ENCODE measurements around the gene LMCD1.

LMCD1 gene

DNA sequence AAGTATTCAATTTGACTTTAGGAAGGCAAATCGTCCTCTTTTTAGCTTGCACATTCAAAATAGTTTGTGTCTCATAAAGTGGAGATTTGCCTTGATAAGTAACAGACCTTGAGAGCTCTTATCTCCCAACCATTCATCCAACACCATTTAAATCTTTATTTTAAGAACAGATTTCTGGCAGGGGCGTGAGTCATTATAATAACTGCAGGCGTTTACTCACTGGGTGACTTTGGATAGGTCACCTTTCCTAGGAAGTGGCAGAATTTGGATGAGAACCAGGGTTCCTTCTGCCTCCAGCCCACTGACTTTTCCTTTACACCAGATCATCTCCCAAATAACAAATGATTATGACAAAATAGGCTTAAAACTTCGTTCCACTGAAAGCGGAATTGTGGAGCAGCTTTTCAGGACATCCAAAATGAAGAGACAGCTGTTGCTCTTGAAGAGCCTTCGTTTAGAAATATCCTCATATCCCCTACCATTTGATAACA lies 5.0 kb downstream of the LMCD1 start:
- no peak for DNase-seq

DNA sequence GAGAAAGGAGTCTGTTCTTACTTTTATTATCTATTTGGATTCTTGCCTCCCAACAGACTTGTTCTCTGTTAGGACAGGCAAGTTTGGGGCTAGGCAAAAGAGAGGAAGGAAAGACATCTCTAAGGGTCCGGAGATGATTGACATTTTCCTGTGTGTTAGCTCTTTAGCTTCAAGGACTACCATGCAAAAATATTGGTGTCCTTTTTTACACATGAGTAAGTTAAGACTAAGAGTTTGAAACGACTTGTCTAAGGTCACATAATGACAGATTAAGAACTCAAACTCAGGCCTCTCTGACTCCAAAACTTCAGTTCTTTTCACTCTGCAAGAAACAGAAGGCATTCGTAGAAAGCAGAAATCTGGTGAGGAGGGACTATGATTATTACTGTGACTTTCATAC lies 5.9 kb downstream of the LMCD1 start:
- no peak for DNase-seq

DNA sequence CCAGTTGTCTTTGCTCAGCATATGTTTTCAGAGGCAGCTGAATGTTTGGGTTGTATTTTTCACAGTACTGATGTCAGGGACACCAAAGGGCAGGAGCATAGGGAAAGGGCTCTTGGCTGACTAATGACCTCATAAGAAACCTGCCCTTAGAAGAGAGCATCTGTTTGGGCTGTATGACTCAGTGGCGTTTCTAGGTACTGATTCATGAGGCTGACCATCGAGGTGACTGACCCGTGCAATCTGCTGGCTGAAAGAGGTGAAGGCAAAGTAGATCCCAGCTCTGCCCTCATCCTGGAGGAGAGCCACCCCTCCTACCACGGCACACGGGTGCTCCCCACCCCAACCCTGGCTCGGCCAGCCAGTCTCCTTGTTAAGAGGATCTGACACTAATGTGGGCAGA lies 8.3 kb downstream of the LMCD1 start:
- no peak for DNase-seq

DNA sequence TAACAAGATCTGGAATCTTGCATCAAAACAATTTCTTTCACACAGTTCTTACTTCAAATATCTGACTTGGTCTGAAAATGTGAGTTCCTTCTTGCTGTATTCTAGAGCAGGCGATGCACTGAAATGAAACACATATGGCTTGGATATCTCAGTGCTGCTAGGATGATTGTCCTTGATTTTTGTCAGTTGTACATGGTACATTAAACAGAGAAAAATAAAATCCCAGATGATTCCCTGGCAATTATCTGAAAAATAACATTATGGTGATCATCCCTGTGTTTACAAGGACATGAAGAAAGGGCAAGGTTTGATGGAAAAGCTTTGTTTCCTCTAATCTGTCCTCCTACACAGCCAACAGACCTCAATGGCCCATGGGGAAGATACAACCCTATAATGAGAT lies 10.6 kb downstream of the LMCD1 start:
- no peak for DNase-seq

DNA sequence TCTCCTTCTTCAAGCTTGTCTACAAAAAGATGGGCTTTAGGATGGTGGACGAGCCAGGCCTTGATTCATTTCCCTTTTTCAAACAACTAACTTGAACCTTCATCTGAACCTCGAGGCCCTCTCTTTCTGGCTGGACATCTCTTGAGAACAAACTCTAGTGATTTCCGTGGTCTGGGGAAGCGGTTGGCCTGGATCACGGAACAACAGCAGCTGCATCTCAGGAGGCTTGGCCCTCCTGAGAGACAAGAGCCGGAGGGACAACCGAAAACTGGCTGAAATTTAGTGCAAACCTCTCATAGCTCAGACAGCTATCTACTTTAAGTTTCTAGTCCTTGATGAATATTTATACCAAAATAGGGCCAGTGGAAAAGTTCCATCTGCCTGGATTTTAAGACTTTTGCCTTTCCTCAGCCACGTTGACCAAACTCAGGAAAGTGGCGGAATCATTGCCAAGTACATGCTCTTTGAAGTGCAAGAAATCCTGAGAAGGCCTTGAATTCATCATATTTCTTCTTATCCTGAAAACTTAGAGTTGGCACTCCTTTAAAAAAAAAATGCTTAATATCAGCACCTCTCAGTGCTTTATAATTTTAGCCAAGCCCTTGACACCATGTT lies 14.5 kb downstream of the LMCD1 start:
- DNase-seq, result no peak

DNA sequence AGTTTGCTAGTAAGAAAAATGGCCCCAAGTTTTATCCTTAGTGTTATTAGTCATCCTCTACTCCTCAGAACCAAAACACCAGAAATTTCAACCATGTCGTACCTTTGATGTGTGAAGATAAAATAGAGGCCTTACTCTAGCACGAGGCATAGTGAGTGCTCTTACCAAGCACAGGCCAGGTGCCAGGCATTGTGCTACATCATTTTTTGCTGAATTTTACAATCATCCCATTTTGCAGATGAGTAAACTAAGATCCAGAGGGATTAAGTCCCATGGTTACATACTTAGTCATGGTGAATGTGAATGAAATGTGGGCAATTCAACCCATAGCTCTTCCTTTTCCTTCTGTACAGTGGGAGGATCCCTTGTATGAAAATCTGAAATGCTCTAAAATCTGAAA lies 15.2 kb downstream of the LMCD1 start:
- DNase-seq, result no peak

DNA sequence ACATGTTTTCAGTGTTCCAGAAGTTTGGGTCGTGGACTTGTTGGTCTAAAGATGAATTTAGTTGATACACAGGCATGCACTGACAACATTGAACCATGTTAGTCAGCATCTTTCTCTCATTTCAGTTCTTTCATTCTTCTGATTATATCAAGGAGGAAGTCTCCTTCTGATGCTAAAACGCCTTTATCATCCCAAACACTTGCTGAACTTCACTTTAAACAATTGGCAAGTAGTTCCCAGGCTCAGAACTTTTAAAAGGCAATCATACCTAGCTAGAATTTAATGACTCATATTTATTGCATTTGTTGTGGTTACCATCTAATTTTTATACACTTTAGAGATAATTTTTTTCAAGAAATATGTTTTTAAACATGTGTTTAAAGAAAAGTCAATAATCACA lies 15.9 kb downstream of the LMCD1 start:
- DNase-seq, result no peak

DNA sequence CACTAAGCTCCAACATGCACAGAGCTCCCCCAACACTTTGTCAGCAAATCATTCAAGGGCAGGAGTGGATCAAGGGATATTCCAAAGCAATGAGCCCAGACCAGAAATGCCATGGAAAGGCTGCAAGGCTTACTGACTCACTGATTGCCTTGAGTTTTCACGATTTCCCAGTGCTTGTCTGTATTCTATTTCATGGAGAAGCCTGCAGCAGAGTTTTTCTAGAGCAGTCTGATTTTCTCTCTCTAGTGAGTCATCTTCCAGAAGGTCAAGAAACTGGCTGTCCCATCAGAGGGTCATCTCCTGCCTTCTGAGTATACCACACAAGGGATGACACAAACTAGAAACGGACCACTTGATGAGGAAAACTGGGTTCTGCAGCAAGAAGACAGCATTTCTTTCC lies 16.5 kb downstream of the LMCD1 start:
- DNase-seq, result no peak

DNA sequence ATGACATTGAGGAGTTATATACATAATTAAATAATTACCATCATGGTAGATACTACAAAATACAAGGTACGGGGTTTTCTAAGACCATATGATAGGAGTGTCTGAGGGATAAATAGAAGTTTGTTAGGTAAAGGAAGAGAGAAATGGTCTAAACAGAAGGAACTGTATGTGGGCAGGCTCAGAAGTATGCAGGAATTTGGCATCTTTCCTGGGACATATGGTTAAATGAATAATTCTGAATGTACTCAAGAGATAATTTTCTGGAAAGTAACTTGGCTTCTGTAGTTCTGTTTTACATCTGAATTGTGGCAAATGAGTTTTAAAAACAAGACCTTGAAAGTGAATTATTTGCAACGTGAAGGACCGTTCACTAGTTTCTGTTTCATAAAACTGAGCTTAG lies 17.5 kb downstream of the LMCD1 start:
- no peak for DNase-seq

DNA sequence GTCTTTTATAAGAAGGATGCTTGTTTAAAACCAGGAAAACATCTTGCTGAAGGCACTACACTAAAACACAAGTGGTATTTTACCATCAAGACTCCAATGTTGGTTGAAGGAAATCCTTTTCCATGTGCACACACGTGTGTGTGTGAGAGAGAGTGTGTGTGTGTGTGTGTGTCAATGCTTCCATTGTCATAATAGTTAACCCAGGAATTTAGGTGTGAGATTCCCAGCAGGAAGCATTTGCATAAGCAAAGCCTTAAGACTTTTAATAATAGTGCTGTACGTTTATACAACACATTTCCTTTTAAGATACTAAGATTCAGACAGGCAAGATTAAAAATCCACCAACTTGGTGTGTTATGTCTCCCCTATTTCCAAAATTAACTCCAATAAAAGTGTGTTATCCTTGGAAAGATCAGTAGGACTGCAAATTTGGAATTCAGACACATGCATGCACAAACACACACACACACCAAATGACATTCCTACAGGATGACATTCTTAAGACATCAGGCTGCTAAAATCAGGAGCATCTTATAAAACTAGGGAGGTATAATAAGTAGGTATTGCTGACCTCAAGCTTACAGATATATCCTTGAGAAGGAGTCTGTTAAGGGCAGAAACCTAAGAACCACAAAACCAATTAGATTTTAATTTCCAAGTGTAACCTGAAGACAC lies 18.3 kb downstream of the LMCD1 start:
- DNase-seq, result no peak

DNA sequence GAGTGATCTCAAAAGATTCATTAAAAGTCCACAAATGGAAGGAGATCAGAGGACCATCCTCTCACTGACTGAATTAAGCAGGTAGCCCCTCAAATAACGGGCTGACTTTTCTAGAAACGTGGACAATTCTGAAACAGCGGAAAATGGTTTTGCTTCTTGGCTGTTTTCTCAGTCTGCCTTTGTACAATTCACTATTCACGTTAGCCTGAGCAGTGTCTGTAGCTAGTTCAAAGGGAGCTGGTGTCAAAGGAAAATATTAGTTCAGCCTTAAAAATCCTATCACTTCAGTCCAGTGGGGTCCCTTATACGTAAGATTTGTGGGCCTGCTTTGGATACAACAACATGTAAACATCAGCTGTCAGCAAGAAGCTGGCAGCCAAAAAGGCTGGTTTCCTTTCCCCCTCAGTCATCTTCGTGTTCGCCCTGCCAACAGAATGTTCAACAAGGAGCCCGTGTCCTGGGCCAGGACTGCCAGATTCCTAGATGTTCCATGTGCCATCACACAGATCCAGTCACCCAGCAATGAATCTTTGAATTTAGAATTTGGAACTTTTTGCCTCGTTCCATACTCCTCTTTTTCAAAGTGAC lies 19.3 kb downstream of the LMCD1 start:
- no peak for DNase-seq

DNA sequence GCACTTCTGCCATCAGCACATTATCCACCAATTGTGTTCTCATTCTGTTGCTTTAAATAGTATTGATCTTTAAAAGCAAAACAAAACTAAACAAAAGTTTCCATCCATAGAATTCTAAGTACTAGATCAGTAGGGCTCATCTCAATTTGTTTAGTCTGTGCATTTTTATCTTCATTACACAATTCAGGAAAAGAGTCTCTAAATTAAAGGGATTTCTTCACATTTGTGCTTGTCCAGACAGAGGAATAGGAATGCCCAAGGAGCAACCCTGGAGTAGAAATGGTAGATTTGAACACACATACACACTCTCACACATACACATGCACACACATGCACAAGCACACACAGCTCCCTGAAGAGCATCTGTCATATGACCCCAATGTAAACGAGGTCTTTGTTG lies 21.4 kb downstream of the LMCD1 start:
- DNase-seq, result no peak

DNA sequence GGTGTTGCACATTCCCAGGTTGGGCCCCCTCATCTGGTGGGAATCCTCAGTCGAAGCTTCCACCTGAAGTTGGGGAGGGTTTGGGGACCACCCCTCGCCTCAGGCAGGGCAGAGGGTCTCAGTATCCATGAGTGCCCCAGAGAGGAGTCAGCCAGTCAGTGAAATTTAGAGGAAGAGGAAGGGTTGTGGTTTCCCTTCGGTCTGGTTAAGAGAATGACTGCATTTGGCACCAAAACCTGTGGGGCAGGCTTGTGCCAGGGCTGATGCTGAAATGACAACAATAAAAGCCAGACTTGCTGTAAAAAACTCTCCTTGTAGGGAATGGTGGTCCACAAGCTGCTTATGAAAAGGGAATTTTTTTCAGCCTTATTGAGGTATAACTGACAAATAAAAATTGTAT lies 22.6 kb downstream of the LMCD1 start:
- DNase-seq, result no peak

DNA sequence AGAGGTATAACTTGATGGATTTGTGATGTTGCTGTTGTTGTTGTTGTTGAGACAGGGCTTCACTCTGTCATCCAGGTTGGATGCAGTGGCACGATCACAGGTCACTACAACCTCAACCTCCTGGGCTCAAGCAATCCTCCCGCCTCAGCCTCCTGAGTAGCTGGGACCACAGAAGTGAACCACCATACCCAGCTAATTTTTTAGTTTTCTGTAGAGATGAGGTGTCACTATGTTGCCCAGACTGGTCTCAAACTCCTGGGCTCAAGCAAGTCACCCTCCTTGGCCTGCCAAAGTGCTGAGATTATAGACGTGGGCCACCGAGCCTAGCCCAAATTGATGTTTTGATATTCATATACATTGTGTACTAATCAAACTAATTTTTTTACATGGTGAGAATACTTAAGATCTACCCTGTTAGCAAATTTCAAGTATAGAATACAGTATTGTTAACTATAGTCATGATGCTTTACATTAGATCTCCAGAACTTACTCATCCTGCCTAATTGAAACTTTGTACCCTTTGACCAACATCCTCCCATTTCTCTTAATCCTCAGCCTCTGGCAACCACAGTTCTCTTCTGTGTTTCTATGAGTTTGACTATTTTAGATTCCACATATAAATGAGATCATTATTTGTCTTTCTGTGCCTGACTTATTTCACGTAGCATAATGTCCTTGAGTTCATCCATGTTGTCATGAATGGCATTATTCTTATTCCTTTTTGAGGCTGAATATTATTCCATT lies 23.2 kb downstream of the LMCD1 start:
- no peak for DNase-seq

DNA sequence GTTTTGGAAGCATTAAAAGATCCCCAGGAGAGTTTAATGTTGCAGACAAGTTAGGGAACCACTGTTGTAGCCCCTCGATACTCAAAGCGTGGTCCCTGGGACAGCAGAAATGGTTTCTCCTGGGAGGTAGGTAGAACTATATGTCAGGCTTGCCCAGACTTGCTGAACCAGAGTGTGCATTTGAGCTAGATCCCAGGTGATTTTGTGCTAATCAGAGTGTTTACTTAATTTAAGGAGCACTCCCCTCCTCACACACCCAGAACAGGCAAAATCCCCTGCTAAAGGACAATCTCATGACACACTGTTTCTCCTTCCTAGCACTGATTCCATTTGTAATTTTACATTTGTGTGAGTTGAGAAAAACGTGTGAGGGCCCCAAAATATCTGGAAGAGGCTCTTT lies 24.3 kb downstream of the LMCD1 start:
- DNase-seq, result no peak

DNA sequence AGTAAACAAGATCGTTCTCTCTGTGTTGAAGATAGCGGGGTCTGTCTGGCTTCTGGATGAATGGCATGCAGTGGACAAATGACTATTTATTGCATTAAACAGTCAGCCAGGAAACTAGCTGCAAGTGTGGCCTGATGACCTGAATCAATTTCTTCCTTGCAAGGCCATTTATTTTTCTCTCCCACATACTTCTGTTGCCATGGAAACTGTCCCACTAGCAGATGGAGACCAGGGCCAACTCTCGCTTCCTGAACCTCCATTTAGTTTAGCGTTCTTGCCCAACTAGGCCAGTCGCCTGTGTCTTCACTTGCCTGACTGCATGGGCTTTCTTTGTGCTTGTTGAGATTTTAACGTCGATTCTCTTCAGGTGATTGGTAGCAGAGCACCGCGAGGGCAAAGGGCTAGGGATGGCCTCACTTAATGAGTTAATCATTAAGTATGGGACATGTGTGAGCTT lies 27.6 kb downstream of the LMCD1 start:
- no peak for DNase-seq

DNA sequence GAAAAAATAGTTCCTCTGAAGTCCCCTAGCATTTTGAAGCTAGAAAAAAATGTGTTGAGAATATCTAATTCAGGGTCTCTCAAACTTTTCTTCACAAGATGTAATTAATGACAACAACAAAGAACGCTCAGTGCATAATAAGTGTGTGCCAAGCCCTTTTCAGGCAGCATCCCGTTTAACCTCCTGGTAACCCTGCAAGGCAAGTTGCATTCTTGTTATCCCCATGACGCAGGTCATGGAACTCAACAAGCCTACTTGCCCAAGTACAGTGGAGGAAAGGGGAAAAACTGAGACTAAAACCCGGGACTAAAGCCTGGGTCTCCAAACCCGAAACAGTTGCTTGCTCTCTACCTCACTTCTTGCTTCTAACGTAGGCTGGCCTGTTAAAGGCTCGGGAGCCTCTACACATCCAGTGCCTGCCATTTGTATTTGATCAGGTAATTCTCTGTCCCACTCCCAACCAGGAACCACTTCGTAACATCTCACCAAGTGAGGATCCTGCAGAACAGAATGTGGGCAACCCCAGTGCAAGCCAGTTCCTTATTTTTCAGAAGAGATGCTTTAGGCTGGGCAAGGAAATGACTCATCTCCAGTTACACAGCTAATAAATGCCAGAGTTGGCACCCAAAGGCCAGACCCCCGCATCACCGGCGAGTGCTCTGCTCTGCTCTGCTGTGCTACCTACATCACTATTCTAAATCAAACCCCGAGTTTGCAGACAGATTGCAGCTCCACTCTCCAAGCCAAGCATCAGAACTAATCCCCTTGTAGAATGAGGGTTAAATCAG lies 28.3 kb downstream of the LMCD1 start:
- peak; percentile 39 for DNase-seq

DNA sequence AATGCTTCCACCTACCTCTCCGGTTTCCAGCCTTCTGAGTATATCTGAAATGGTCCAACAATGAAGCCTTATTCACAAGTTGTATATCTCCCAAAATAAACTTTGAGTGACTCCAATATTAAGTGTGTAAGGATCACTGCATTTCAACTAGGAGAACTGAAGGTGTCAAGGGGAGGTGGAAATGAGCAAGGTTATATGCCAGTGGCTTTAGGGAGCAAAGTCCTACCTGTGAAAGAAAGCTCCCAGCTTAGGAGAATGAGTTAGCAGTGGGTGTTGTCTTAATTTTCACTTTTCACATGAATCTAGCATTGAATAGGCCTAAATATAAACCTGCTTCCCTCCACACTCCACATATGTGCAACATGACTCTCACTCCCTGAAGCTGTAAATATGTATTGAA lies 29.0 kb downstream of the LMCD1 start:
- no peak for DNase-seq

DNA sequence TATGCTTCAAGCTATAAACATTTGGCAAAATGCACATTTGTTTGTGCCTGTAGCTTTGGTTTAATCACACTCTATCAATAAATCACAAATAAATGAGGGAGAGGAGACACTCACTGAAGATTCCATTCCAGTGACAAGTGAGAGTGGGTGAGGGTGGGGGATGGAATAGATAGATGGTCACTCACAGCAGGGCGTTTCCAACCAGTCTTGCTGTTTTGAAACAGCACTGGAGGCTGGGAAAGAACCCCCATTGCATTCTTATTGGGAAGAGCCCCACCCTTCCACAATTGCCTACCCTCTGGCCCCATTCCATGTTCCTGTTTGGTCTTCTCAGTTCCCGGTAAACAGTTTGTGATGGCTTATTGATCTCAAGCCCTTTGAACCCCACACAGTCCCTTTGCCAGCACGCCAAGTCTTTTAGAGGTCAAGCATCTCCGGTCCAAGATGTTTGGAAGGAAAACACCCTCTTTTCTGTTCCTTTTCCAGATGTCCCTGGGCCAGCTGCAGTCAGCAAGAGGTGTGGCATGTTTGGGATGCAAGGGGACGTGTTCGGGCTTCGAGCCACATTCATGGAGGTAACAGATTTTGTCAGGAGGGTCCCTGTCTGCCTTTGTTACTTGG lies 30.7 kb downstream of the LMCD1 start:
- DNase-seq, result no peak

DNA sequence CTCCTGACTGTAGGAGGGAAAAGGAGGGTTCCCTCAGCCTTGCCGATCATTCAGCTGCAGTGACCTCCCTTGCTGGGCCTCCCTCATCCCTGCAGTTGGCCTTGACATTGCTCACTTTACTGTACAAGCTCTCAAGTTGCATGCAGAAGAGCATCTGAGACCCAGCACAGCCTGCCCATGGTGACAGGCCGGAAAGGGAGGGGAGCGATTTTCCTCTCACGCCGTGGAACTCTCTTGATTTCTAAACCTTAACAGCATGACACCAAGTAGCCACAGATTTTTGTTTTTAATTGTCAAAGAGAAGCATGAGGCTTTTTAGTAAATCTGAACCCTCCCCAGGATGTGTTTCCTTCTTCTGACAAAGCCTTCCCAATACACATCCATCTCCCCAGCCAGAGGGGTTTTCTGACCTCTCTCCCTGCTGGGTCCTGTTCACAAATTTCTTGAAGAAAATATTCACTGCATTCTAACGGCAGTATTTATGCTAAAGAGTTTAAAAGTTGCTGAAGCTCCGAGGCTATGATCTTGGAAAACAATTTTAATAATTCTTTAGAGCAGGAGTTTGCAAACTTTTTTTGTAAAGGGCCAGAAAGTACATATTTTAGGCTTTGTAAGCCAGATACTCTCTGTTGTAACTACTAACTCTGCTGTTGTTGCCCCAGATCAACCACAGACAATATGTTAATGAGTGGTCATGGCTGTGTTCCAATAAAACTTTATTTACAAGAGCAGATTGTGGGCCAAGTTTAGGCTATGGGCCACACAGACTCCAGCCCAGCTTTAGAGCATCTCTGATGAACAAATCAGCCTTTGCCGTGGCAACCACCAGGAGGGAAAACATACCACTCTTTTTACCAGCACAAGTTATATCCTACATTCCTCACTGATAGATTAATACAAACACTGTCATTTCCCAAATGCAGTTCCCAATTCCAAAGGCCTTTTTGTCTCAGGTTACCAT lies 34.8 kb downstream of the LMCD1 start:
- no peak for DNase-seq

DNA sequence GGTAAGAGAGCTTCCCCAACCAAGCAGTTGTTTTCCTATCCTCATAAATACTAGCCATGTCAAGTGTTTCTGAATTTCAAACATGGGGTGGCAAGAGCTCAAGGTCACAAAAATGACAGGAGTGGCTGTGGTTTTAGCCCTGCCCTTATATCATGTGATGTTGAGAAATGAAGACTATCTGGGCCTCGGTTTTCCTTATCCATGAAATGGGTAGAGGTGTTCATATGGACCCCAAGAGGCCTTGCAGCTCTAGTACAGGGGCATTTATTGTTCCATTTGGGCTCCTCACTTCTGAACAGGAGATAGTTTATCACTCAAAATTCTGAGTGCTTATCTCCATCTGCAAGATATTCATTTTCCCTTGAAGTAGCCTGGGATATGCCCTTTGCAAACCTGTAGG lies 35.8 kb downstream of the LMCD1 start:
- DNase-seq, result no peak
